Breast epithelium (tissue), 4 donors: ENCODE results near the gene GFOD2. TPM values are rescaled to one million over a fixed set of nuclear protein-coding genes. Genes with fewer than 3 reads are reported as not detected.

Experiments used
- DNase-seq, 2 donors: peaks; one replicate each; pipeline ENCODE4 v3.0.0-alpha.2; 2019; ENCODE audit warnings: low spot score in 2 of 2
- H3K27ac ChIP-seq, 2 donors: fragments of 200-600 bp; sonication (generic) in 1 of 2; one replicate each; pipeline ENCODE4 v1.5.1; 2016 to 2019; ENCODE audit warnings: mild to moderate bottlenecking in 1 of 2
- H3K27me3 ChIP-seq, 2 donors: fragments of 200-600 bp; sonication (generic) in 1 of 2; one replicate each; pipeline versions ENCODE4 v1.5.1 to v1.6.0; 2017 to 2019; ENCODE audit warnings: control low read depth in 1 of 2, mild to moderate bottlenecking in 1 of 2
- H3K36me3 ChIP-seq: fragments of 200-600 bp; one replicate; pipeline ENCODE4 v1.5.1; 2019
- H3K4me1 ChIP-seq, 2 donors: fragments of 200-600 bp; sonication (generic); one replicate each; pipeline ENCODE4 v1.5.1; 2016 to 2019; ENCODE audit warnings: control low read depth in 1 of 2
- H3K4me3 ChIP-seq, 3 donors: fragments of 200-600 bp; sonication (generic); 1 replicate in 2 of 3; 2 replicates in 1 of 3; pipeline ENCODE4 v1.5.1; 2016 to 2019; ENCODE audit warnings: mild to moderate bottlenecking in 3 of 3, moderate library complexity in 2 of 3
- H3K9me3 ChIP-seq, 2 donors: fragments of 200-600 bp; sonication (generic) in 1 of 2; one replicate each; pipeline ENCODE4 v1.5.1; 2016 to 2019; ENCODE audit warnings: control low read depth in 1 of 2
- POLR2A ChIP-seq: fragments of 450-650 bp; IDR thresholded peaks from one replicate; pipeline ENCODE4 v1.6.1; 2016; ENCODE audit warnings: antibody characterized with exemption, mild to moderate bottlenecking, moderate library complexity
- POLR2AphosphoS5 ChIP-seq, 3 donors: sonication (generic); formaldehyde crosslinking; IDR thresholded peaks; one replicate each; pipeline ENCODE4 v1.6.1; 2017; ENCODE audit warnings: antibody characterized with exemption in 3 of 3
- intact Hi-C: fragments of 100-400 bp; cut with DNase I; formaldehyde crosslinking; loops from one replicate; pipeline ENCODE4 v1.15.1; 2023; ENCODE audit warnings: low total_unique reads
- total RNA-seq, 3 donors: library from RNA; depleted of rRNA; stranded (reverse); fragments of >200 nt; gene quantifications; one replicate each; pipeline ENCODE4 v1.1.0, GENCODE V29; 2016
- TF ChIP-seq, protein P1 (sequence below), 3 donors: fragments of 450-650 bp; IDR thresholded peaks; one replicate each; pipeline ENCODE4 v1.5.1; 2016 to 2017; ENCODE audit warnings: antibody characterized with exemption in 3 of 3, mild to moderate bottlenecking in 3 of 3, moderate library complexity in 3 of 3

The GFOD2 gene
- total RNA-seq, 3 donors from 2014 or later, result 11.4 to 22.0 (median 21.4) TPM

DNA sequence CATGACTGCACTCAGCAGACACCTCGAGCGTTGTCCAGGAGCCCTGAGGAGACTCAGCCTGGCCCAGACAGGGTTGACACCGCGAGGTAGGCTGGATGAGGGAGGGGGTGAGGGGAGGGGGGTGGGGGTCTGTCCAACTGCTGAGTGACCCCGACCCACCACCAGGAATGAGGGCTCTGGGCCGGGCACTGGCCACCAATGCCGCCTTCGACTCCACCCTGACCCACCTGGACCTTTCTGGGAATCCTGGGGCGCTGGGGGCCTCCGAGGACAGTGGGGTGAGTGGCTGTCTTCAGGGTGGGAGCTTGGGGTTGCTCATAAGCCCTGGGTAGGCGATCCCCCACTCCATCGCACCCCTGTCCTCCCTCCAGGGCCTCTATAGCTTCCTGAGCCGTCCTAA lies 71.4 kb downstream of the GFOD2 start:
- H3K4me1 ChIP-seq, result peaks cover 0 to under 1% of the 10 kb centered on the region in 2 donors
- no peak for DNase-seq
- intact Hi-C loops, result no loop called here

DNA sequence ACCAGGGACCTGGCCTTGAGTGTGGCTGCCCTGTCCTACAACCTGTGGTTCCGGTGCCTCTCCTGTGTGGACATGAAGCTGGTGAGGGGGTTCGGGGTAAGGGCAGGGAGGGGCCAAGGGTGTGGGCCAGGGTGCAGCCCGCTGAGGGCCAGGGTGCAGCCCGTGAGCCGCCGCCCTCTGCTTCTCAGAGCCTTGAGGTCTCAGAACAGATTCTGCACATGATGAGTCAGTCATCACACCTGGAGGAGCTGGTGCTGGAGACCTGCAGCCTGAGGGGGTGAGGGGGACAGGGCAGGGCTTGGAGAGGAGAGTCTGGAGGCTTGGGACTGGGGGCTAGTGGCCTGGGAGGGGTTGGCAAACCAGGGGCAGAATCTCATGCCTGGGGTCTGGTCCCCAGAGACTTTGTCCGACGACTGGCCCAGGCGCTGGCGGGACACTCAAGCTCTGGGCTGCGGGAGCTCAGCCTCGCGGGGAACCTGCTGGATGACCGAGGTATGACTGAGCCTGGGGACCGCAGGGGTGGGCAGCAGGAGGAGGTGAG lies 71.9 kb downstream of the GFOD2 start:
- Histone ChIP-seq H3K36me3 (no peaks in the 10 kb centered on the region), H3K27ac (no peak overlapping the region), H3K9me3 (no peaks in the 10 kb centered on the region), H3K27me3 (peaks cover 20 to 70% of the 10 kb centered on the region in 2 donors), H3K4me3 (no peak overlapping the region), H3K4me1 (no peaks in the 10 kb centered on the region)
- no peak for DNase-seq
- TF ChIP-seq, protein P1, sequence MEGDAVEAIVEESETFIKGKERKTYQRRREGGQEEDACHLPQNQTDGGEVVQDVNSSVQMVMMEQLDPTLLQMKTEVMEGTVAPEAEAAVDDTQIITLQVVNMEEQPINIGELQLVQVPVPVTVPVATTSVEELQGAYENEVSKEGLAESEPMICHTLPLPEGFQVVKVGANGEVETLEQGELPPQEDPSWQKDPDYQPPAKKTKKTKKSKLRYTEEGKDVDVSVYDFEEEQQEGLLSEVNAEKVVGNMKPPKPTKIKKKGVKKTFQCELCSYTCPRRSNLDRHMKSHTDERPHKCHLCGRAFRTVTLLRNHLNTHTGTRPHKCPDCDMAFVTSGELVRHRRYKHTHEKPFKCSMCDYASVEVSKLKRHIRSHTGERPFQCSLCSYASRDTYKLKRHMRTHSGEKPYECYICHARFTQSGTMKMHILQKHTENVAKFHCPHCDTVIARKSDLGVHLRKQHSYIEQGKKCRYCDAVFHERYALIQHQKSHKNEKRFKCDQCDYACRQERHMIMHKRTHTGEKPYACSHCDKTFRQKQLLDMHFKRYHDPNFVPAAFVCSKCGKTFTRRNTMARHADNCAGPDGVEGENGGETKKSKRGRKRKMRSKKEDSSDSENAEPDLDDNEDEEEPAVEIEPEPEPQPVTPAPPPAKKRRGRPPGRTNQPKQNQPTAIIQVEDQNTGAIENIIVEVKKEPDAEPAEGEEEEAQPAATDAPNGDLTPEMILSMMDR (IDR thresholded peaks at IDR 0.05), result no peak
- TF ChIP-seq POLR2A (no peak), POLR2AphosphoS5 (IDR thresholded peaks at IDR 0.05) (no peak)
- intact Hi-C loops, result no loop called here

More for the DNA sequence above, 71.4 kb downstream of the GFOD2 start:
- TF ChIP-seq POLR2A (no peak), POLR2AphosphoS5 (IDR thresholded peaks at IDR 0.05) (no peak)
- TF ChIP-seq, protein P1 (IDR thresholded peaks at IDR 0.05), result no peak
- Histone ChIP-seq H3K36me3 (no peaks in the 10 kb centered on the region), H3K27me3 (peaks cover 20 to 74% of the 10 kb centered on the region in 2 donors), H3K9me3 (no peaks in the 10 kb centered on the region), H3K4me3 (no peak overlapping the region), H3K27ac (no peak overlapping the region)

DNA sequence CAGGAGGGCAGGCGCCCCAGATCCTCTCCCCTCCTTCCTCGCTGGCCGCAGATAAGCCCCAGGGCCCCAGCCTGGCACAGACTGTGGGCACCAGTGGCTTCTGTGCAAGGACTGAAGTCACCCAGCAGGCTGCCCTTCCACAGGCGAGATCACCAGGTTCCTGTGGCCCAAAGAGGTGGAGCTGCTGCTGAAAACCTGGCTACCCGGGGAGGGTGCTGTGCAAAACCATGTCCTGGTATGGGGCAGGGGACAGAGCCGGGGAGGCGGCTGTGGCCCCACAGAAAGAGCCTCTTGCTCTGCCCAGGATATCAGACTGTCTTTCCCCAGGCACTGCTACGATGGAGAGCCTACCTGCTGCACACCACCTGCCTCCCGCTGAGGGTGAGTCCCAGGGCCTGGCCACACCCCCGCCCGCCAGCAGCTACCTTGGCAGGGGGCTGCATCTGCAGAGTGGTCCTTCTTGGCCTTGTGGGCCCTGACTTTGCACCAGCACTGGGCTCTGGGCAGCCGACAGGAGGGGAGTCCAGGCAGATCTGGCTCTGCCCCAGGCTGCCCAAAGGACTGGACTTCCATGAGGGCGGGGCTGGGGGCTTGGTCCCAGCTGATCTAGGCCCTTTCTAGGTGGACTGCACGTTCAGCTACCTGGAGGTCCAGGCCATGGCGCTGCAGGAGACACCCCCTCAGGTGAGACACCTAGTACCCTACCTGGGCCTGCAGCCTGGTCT lies 73.6 kb downstream of the GFOD2 start:
- Histone ChIP-seq H3K4me1 (no peaks in the 10 kb centered on the region), H3K36me3 (no peaks in the 10 kb centered on the region), H3K27ac (no peak overlapping the region), H3K27me3 (peaks cover 17 to 60% of the 10 kb centered on the region in 2 donors), H3K9me3 (no peaks in the 10 kb centered on the region), H3K4me3 (peak overlapping the region in 2 of 3 donors; percentile 34 to 61)
- TF ChIP-seq POLR2AphosphoS5 (IDR thresholded peaks at IDR 0.05) (no peak), POLR2A (no peak)
- TF ChIP-seq, protein P1 (IDR thresholded peaks at IDR 0.05), result no peak
- intact Hi-C loops, result no loop called here
- DNase-seq, result no peak

DNA sequence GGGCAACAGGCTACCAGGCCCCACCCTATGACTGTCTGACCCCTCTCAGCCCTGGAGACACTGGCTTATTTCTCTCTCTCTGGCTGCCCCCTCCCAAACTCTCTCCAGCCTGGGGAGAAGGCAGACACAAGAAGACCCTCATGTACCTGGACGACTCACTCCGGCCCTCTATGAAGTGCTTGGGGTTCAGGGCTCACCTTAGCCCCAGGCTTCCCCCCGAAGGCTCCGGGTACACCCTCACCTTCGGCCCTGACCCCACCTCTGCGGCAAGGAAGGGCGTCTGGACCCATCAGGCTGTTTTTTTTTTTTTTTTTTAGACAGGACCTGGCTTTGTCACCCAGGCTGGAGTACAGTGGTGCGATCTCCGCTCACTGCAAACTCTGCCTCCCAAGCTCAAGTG lies 75.1 kb downstream of the GFOD2 start:
- no peaks in the 10 kb centered on the region for H3K9me3 ChIP-seq
- intact Hi-C loops, result no loop called here

More for the DNA sequence above, 75.1 kb downstream of the GFOD2 start:
- Histone ChIP-seq H3K27ac (no peak overlapping the region), H3K27me3 (peaks cover 15 to 46% of the 10 kb centered on the region in 2 donors), H3K36me3 (no peaks in the 10 kb centered on the region), H3K4me3 (no peak overlapping the region), H3K4me1 (no peaks in the 10 kb centered on the region)
- TF ChIP-seq POLR2AphosphoS5 (IDR thresholded peaks at IDR 0.05), result no peak
- no peak for TF ChIP-seq POLR2A
- TF ChIP-seq, protein P1 (IDR thresholded peaks at IDR 0.05), result no peak
- DNase-seq, result no peak
